Mucosa of gallbladder (tissue), 1 donor: ENCODE measurements around the gene NEU1. TPM values are rescaled to one million over a fixed set of nuclear protein-coding genes. Genes with fewer than 3 reads are reported as not detected.
A peak's percentile ranks its signal among the peaks of the same experiment; 100 is the strongest.
"Not testable (repeated sequence)": the region's sequence is repeated elsewhere in the genome, so short reads cannot be mapped to it uniquely, and the experiment has no call there.

Source experiments
- DNase-seq: peaks from one replicate; pipeline ENCODE4 v3.0.0-alpha.2; 2020; ENCODE audit warnings: low spot score
- total RNA-seq: library from RNA; stranded (reverse); gene quantifications from one replicate; pipeline ENCODE4 v1.2.1, GENCODE V29; 2021
- donor health status: DM: no; HTN: no; CAD: no.

Gene NEU1
- total RNA-seq, 1 donor from 2014 or later, result 91.2 TPM

GRCh38 chr6:31817929-31818511 is 44.6 kb downstream of the NEU1 start:
- DNase-seq, result not testable (repeated sequence)

DNA sequence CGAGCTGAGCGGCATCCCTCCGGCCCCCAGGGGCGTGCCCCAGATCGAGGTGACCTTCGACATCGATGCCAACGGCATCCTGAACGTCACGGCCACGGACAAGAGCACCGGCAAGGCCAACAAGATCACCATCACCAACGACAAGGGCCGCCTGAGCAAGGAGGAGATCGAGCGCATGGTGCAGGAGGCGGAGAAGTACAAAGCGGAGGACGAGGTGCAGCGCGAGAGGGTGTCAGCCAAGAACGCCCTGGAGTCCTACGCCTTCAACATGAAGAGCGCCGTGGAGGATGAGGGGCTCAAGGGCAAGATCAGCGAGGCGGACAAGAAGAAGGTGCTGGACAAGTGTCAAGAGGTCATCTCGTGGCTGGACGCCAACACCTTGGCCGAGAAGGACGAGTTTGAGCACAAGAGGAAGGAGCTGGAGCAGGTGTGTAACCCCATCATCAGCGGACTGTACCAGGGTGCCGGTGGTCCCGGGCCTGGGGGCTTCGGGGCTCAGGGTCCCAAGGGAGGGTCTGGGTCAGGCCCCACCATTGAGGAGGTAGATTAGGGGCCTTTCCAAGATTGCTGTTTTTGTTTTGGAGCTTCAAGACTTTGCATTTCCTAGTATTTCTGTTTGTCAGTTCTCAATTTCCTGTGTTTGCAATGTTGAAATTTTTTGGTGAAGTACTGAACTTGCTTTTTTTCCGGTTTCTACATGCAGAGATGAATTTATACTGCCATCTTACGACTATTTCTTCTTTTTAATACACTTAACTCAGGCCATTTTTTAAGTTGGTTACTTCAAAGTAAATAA is 45.3 kb downstream of the NEU1 start:
- DNase-seq, result not testable (repeated sequence)

- peak; percentile 97 for DNase-seq
These were observed 47.4 kb downstream of the NEU1 start, which contains the start of the genes HSPA1A and HSPA1L for GRCh38 chr6:31815025-31815838. Gene HSPA1A (plus strand): TSS chr6:31815543. CDS start chr6:31815757, 214 bp downstream. Gene HSPA1L (minus strand): TSS chr6:31815283. CDS start chr6:31811972, 3,311 bp downstream.

DNA sequence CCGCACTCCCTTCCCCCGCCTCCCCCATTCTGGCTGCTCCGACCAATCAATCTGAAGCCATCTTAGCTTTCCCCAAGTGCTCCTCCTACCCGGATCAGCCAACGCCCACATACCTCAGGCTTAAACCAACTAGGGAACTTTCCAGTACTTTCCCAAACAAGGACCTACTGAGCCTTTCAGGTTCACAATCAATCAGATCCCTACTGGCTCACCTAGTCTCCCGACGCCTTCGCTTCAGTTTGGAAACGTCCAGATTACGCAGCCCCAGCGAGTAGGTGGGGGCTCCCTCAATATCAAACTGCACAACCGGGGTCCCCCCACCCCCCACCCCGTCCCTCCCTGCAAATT is 48.0 kb downstream of the NEU1 start:
- peak; percentile 97 for DNase-seq

GRCh38 chr6:31813465-31813849 is 49.2 kb downstream of the NEU1 start:
- DNase-seq, result no peak

DNA sequence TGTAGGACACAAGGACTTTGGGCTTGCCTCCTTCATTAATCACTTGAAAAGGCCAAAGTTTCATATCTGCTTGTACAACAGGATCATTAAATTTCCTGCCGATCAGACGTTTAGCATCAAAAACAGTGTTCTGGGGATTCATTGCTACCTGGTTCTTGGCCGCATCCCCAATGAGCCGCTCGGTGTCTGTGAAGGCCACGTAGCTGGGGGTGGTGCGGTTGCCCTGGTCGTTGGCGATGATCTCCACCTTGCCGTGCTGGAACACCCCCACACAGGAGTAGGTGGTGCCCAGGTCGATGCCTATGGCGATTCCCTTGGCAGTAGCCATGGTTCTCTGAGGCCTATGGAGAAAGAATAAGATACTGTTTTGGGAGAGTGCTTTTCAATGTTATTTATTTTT is 51.0 kb downstream of the NEU1 start:
- no peak for DNase-seq

DNA sequence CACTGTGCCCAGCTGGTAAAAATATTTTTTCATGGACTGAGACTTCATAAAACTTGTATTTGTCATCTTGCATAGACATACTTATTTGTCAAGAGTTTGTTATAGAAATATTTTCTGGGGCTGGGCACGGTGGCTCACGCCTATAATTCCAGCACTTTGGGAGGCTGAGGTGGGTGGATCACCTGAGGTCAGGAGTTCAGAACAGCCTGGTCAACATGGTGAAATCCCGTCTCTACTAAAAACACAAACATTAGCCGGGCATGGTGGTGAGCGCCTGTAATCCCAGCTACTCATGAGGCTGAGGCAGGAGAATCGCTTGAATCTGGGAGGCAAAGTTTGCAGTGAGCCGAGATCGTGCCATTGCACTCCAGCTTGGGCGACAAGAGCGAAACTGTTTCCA is 54.0 kb downstream of the NEU1 start:
- not testable (repeated sequence) for DNase-seq

Other genes starting within 250 kb of the NEU1 start
- gene AIF1, start 247.6 kb downstream of the NEU1 start, total RNA-seq, result 26.8 TPM
- gene PRRC2A, start 242.1 kb downstream of the NEU1 start, total RNA-seq, result 162 TPM
- gene BAG6, start 210.2 kb downstream of the NEU1 start, total RNA-seq, result 288 TPM
- gene APOM, start 206.9 kb downstream of the NEU1 start, total RNA-seq, result 2.2 TPM
- 30.5 TPM for gene C6orf47, start 202.0 kb downstream of the NEU1 start, total RNA-seq
- gene GPANK1, start 197.8 kb downstream of the NEU1 start, total RNA-seq, result 18.7 TPM
- gene CSNK2B, start 196.7 kb downstream of the NEU1 start, total RNA-seq, result 108 TPM
- 8.1 TPM for gene LY6G5B, start 192.8 kb downstream of the NEU1 start, total RNA-seq
- 5.2 TPM for gene LY6G5C, start 181.8 kb downstream of the NEU1 start, total RNA-seq
- 103 TPM for gene ABHD16A, start 159.5 kb downstream of the NEU1 start, total RNA-seq
- not detected for gene LY6G6F, start 156.0 kb downstream of the NEU1 start, total RNA-seq
- not detected for gene LY6G6D, start 147.5 kb downstream of the NEU1 start, total RNA-seq
- gene LY6G6C, start 141.1 kb downstream of the NEU1 start, total RNA-seq, result not detected
- gene MPIG6B, start 139.4 kb downstream of the NEU1 start, total RNA-seq, result 0.37 TPM
- gene DDAH2, start 133.5 kb downstream of the NEU1 start, total RNA-seq, result 130 TPM
- 394 TPM for gene CLIC1, start 126.3 kb downstream of the NEU1 start, total RNA-seq
- gene MSH5, start 122.8 kb downstream of the NEU1 start, total RNA-seq, result 19.7 TPM
- 2.7 TPM for gene SAPCD1, start 100.2 kb downstream of the NEU1 start, total RNA-seq
- 18.5 TPM for gene VWA7, start 85.5 kb downstream of the NEU1 start, total RNA-seq
- gene VARS1, start 67.1 kb downstream of the NEU1 start, total RNA-seq, result 49.7 TPM
- gene LSM2, start 55.9 kb downstream of the NEU1 start, total RNA-seq, result 32.5 TPM
- 2.8 TPM for gene HSPA1L, start 47.5 kb downstream of the NEU1 start, total RNA-seq
- gene HSPA1A, start 47.3 kb downstream of the NEU1 start, total RNA-seq, result 347 TPM
- 277 TPM for gene HSPA1B, start 35.1 kb downstream of the NEU1 start, total RNA-seq
- gene SLC44A4, start 16.2 kb upstream of the NEU1 start, total RNA-seq, result 457 TPM
- gene EHMT2, start 34.9 kb upstream of the NEU1 start, total RNA-seq, result 63.4 TPM
- gene ZBTB12, start 39.3 kb upstream of the NEU1 start, total RNA-seq, result 11.8 TPM
- gene C2, start 64.9 kb upstream of the NEU1 start, total RNA-seq, result 14.8 TPM
- gene CFB, start 83.3 kb upstream of the NEU1 start, total RNA-seq, result 476 TPM
- gene NELFE, start 96.2 kb upstream of the NEU1 start, total RNA-seq, result 52.1 TPM
- gene SKIC2, start 96.4 kb upstream of the NEU1 start, total RNA-seq, result 81.3 TPM
- gene DXO, start 109.3 kb upstream of the NEU1 start, total RNA-seq, result 27.6 TPM
- 179 TPM for gene C4A, start 119.2 kb upstream of the NEU1 start, total RNA-seq
- gene C4B, start 152.0 kb upstream of the NEU1 start, total RNA-seq, result 155 TPM
- 1.3 TPM for gene CYP21A2, start 175.6 kb upstream of the NEU1 start, total RNA-seq
- gene TNXB, start 246.5 kb upstream of the NEU1 start, total RNA-seq, result 30.1 TPM